NB4 (cell line): ENCODE data around the gene OTOF.

Source experiments
- DNase-seq: peaks from one replicate; pipeline ENCODE4 v3.0.0; 2010; ENCODE audit warnings: low read depth
- H3K4me3 ChIP-seq: one replicate; pipeline ENCODE4 v1.5.1; 2011; ENCODE audit warnings: mild to moderate bottlenecking, low read depth, low read length, moderate library complexity
- CTCF ChIP-seq: IDR thresholded peaks from one replicate; pipeline ENCODE4 v1.5.1; 2012; ENCODE audit warnings: low read depth, low read length
- MAX ChIP-seq: IDR thresholded peaks from 2 replicates; pipeline ENCODE4 v1.6.1; 2011; ENCODE audit warnings: low read depth, low read length
- MYC ChIP-seq: IDR thresholded peaks from 2 replicates; pipeline ENCODE4 v1.6.1; 2011; ENCODE audit warnings: low read depth, low read length
- POLR2A ChIP-seq: IDR thresholded peaks from 2 replicates; pipeline ENCODE4 v1.6.1; 2011; ENCODE audit warnings: mild to moderate bottlenecking; ENCODE audit not compliant: insufficient read length; ENCODE audit errors: extremely low read depth

The OTOF gene

GRCh38 chr2:26486789-26487188 is 8.9 kb upstream of the OTOF start:
- DNase-seq = no peak
- no peak for TF ChIP-seq MYC
- TF ChIP-seq MAX = no peak
- TF ChIP-seq POLR2A = no peak
- no peak for TF ChIP-seq CTCF
- no peak overlapping the region for H3K4me3 ChIP-seq

GRCh38 chr2:26485725-26486418 is 7.9 kb upstream of the OTOF start:
- no peak for DNase-seq
- TF ChIP-seq CTCF (no peak), MAX (no peak), MYC (no peak), POLR2A (no peak)
- no peak overlapping the region for H3K4me3 ChIP-seq

- H3K4me3 ChIP-seq = no peak overlapping the region
- TF ChIP-seq POLR2A (no peak), MAX (no peak), MYC (no peak), CTCF (no peak)
- DNase-seq = no peak
Observed at GRCh38 chr2:26485099-26485498, 7.2 kb upstream of the OTOF start.

GRCh38 chr2:26484579-26484978 is 6.7 kb upstream of the OTOF start:
- DNase-seq = no peak
- no peak overlapping the region for H3K4me3 ChIP-seq
- TF ChIP-seq MAX (no peak), POLR2A (no peak), CTCF (no peak), MYC (no peak)

GRCh38 chr2:26483957-26484565 is 6.1 kb upstream of the OTOF start:
- DNase-seq = no peak
- no peak for TF ChIP-seq CTCF
- TF ChIP-seq MYC = no peak
- no peak for TF ChIP-seq MAX
- TF ChIP-seq POLR2A = no peak
- H3K4me3 ChIP-seq = no peak overlapping the region

- H3K4me3 ChIP-seq = no peak overlapping the region
- TF ChIP-seq CTCF (no peak), MYC (no peak), MAX (no peak), POLR2A (no peak)
- no peak for DNase-seq
Observed at GRCh38 chr2:26483516-26483915, 5.6 kb upstream of the OTOF start.
